Stimulated activated CD4-positive, alpha-beta T cell treated with anti-CD3 and anti-CD28 coated beads, Interleukin-4, amount 100 ng/mL, for 4 hours (primary cell): ENCODE data around the gene DBN1.
A peak's percentile ranks its signal among the peaks of the same experiment; 100 is the strongest.

Experiments
- DNase-seq, 2 experiments: peaks; one replicate each; pipeline ENCODE4 v3.0.0-alpha.2; 2020

DBN1 gene

GRCh38 chr5:177472460-177473442 is 683 bp downstream of the DBN1 start:
- peak; percentile 51 to 55 for DNase-seq

- no peak for DNase-seq
Measured at GRCh38 chr5:177471610-177472356, 1.7 kb downstream of the DBN1 start.

- DNase-seq, result no peak
Measured at GRCh38 chr5:177470759-177471536, 2.5 kb downstream of the DBN1 start.

GRCh38 chr5:177469750-177470525 is 3.5 kb downstream of the DBN1 start:
- DNase-seq, result no peak

- no peak for DNase-seq
Measured at GRCh38 chr5:177468685-177469628, 4.5 kb downstream of the DBN1 start.

- DNase-seq, result no peak
Measured at GRCh38 chr5:177468329-177468684, 5.1 kb downstream of the DBN1 start.

GRCh38 chr5:177467436-177467835 is 6.0 kb downstream of the DBN1 start:
- no peak for DNase-seq

GRCh38 chr5:177466861-177467260 is 6.6 kb downstream of the DBN1 start:
- no peak for DNase-seq

- DNase-seq, result no peak
Measured at GRCh38 chr5:177465044-177465443, 8.4 kb downstream of the DBN1 start.

GRCh38 chr5:177462021-177462670 is 11.3 kb downstream of the DBN1 start:
- no peak for DNase-seq

- DNase-seq, result no peak
Measured at GRCh38 chr5:177459819-177460628, 13.4 kb downstream of the DBN1 start.

- no peak for DNase-seq
Measured at GRCh38 chr5:177459357-177459756, 14.1 kb downstream of the DBN1 start.

- DNase-seq, result no peak
Measured at GRCh38 chr5:177458912-177459350, 14.5 kb downstream of the DBN1 start.

- no peak for DNase-seq
Measured at GRCh38 chr5:177457852-177458681, 15.4 kb downstream of the DBN1 start.

GRCh38 chr5:177456976-177457851 is 16.2 kb downstream of the DBN1 start:
- peak in 1 of 2 experiments; percentile 22 for DNase-seq

- no peak for DNase-seq
Measured at GRCh38 chr5:177456591-177456964, 16.9 kb downstream of the DBN1 start.
